Hepatocyte (in vitro differentiated cells): ENCODE results near the gene GPM6B. TPM values are rescaled to one million over a fixed set of nuclear protein-coding genes. Genes with fewer than 3 reads are reported as not detected.

ENCODE experiments used
- DNase-seq: peaks from one replicate; pipeline ENCODE4 v3.0.0-alpha.2; 2016; ENCODE audit warnings: low spot score
- H2AFZ ChIP-seq: fragments of 200-600 bp; sonication (generic); 2 replicates; pipeline ENCODE4 v1.6.0; 2016; ENCODE audit warnings: antibody characterized with exemption, mild to moderate bottlenecking
- H3K27ac ChIP-seq: fragments of 200-600 bp; sonication (generic); 2 replicates; pipeline ENCODE4 v1.5.1; 2016; ENCODE audit warnings: mild to moderate bottlenecking
- H3K27me3 ChIP-seq: fragments of 200-600 bp; sonication (generic); 2 replicates; pipeline ENCODE4 v1.6.1; 2016
- H3K36me3 ChIP-seq: fragments of 200-600 bp; sonication (generic); replicated peaks from 2 replicates; pipeline ENCODE4 v1.5.1; 2016; ENCODE audit warnings: low read depth; ENCODE audit not compliant: insufficient read depth
- H3K4me1 ChIP-seq: fragments of 200-600 bp; sonication (generic); 2 replicates; pipeline ENCODE4 v1.5.1; 2016; ENCODE audit warnings: mild to moderate bottlenecking, moderate library complexity; ENCODE audit not compliant: insufficient read depth
- H3K4me2 ChIP-seq: fragments of 200-600 bp; sonication (generic); 2 replicates; pipeline ENCODE4 v1.6.0; 2016
- H3K4me3 ChIP-seq: fragments of 200-600 bp; sonication (generic); 2 replicates; pipeline ENCODE4 v1.5.1; 2016; ENCODE audit warnings: mild to moderate bottlenecking
- H3K79me2 ChIP-seq: fragments of 200-600 bp; sonication (generic); 2 replicates; pipeline ENCODE4 v1.6.0; 2017; ENCODE audit warnings: mild to moderate bottlenecking
- H3K9me2 ChIP-seq: fragments of 200-600 bp; sonication (generic); replicated peaks from 2 replicates; pipeline ENCODE4 v1.6.0; 2017; ENCODE audit warnings: mild to moderate bottlenecking; ENCODE audit not compliant: insufficient read depth
- H3K9me3 ChIP-seq: fragments of 200-600 bp; sonication (generic); 2 replicates; pipeline ENCODE4 v1.5.1; 2016; ENCODE audit warnings: low read depth, mild to moderate bottlenecking
- H4K20me1 ChIP-seq: fragments of 200-600 bp; sonication (generic); 2 replicates; pipeline ENCODE4 v1.6.0; 2016; ENCODE audit warnings: mild to moderate bottlenecking; ENCODE audit not compliant: insufficient read depth, poor library complexity, severe bottlenecking
- CTCF ChIP-seq: fragments of 200-600 bp; sonication (generic); IDR thresholded peaks from 2 replicates; pipeline ENCODE4 v1.5.1; 2016; ENCODE audit warnings: antibody characterized with exemption, mild to moderate bottlenecking; ENCODE audit not compliant: poor library complexity
- EZH2 ChIP-seq: fragments of 200-600 bp; sonication (generic); IDR thresholded peaks from 2 replicates; pipeline ENCODE4 v1.6.1; 2016; ENCODE audit warnings: antibody characterized with exemption, mild to moderate bottlenecking, borderline replicate concordance
- EZH2phosphoT487 ChIP-seq: fragments of 200-600 bp; sonication (generic); IDR thresholded peaks from one replicate; pipeline ENCODE4 v1.6.1; 2018; ENCODE audit warnings: antibody characterized with exemption, mild to moderate bottlenecking, low read depth, moderate library complexity; ENCODE audit not compliant: unreplicated experiment, severe bottlenecking
- WGBS: methylation state at CpG from one replicate; pipeline ENCODE4 v1.1.6; 2016; ENCODE audit warnings: low lambda C conversion rate; ENCODE audit errors: missing lambda C conversion rate; 5-methylcytosine and 5-hydroxymethylcytosine counted together
- polyA plus RNA-seq: library from polyadenylated mRNA; unstranded; fragments of >200 nt; fragmentation: Nextera tagmentation; extraction: Ambion mirVana; gene quantifications from 2 replicates; pipeline ENCODE4 v1.2.1, GENCODE V29; 2016
- total RNA-seq: library from RNA; depleted of rRNA; stranded (reverse); fragments of >200 nt; gene quantifications from 2 replicates; pipeline ENCODE4 v1.2.3, GENCODE V29; 2014

The GPM6B gene
- total and polyA plus RNA-seq, 2 experiments from 2014 or later = 6.8 to 9.0 TPM

GRCh38 chrX:13828392-13828791 is 11.5 kb upstream of the GPM6B start:
- 76% methylated on average over 4 of the region's 4 CpGs for WGBS
- no peak for DNase-seq
- H3K4me2 ChIP-seq = no peak overlapping the region

GRCh38 chrX:13827298-13828090 is 10.6 kb upstream of the GPM6B start:
- 85% methylated on average over 9 of the region's 9 CpGs for WGBS
- Histone ChIP-seq H3K4me3 (no peak overlapping the region), H3K9me2 (no peaks in the 10 kb centered on the region), H3K36me3 (no peaks in the 10 kb centered on the region), H4K20me1 (no peaks in the 10 kb centered on the region), H3K79me2 (no peaks in the 10 kb centered on the region), H3K4me2 (no peak overlapping the region), H3K4me1 (no peaks in the 10 kb centered on the region), H3K27me3 (no peaks in the 10 kb centered on the region), H2AFZ (no peak overlapping the region), H3K27ac (no peak overlapping the region), H3K9me3 (no peaks in the 10 kb centered on the region)
- TF ChIP-seq EZH2 = no peak
- TF ChIP-seq EZH2phosphoT487 = no peak
- no peak for TF ChIP-seq CTCF
- no peak for DNase-seq

More at GRCh38 chrX:13828392-13828791, 11.5 kb upstream of the GPM6B start:
- Histone ChIP-seq H3K79me2 (no peaks in the 10 kb centered on the region), H3K9me3 (no peaks in the 10 kb centered on the region), H2AFZ (no peak overlapping the region), H3K4me1 (no peaks in the 10 kb centered on the region), H3K27ac (no peak overlapping the region), H4K20me1 (no peaks in the 10 kb centered on the region), H3K36me3 (no peaks in the 10 kb centered on the region), H3K4me3 (no peak overlapping the region), H3K27me3 (no peaks in the 10 kb centered on the region), H3K9me2 (no peaks in the 10 kb centered on the region)
- TF ChIP-seq EZH2 (no peak), EZH2phosphoT487 (no peak), CTCF (no peak)

GRCh38 chrX:13826770-13827169 is 9.9 kb upstream of the GPM6B start:
- H3K9me2 ChIP-seq = no peaks in the 10 kb centered on the region
- no peak overlapping the region for H2AFZ ChIP-seq
- H3K79me2 ChIP-seq = no peaks in the 10 kb centered on the region
- DNase-seq = no peak
- H3K4me3 ChIP-seq = no peak overlapping the region
- 80% methylated on average over 5 of the region's 5 CpGs for WGBS
- H3K9me3 ChIP-seq = no peaks in the 10 kb centered on the region
- no peaks in the 10 kb centered on the region for H3K27me3 ChIP-seq
- no peak overlapping the region for H3K27ac ChIP-seq
- H3K36me3 ChIP-seq = no peaks in the 10 kb centered on the region
- no peaks in the 10 kb centered on the region for H3K4me1 ChIP-seq
- no peak overlapping the region for H3K4me2 ChIP-seq
- TF ChIP-seq EZH2phosphoT487 (no peak), EZH2 (no peak), CTCF (no peak)
- H4K20me1 ChIP-seq = no peaks in the 10 kb centered on the region
